SK-N-DZ (cell line): ENCODE measurements around the gene PAGE5. TPM values are rescaled to one million over a fixed set of nuclear protein-coding genes. Genes with fewer than 3 reads are reported as not detected.

ENCODE experiments used
- DNase-seq: peaks from one replicate; pipeline ENCODE4 v3.0.0-alpha.2; 2015; ENCODE audit warnings: low spot score
- polyA plus RNA-seq, 2 experiments: library from polyadenylated mRNA; depleted of rRNA; stranded (reverse); fragments of >200 nt; gene quantifications; 2 replicates each; pipeline ENCODE4 v1.2.3, GENCODE V29; 2014

Gene PAGE5
- not detected in 2 replicates for polyA plus RNA-seq (2014; cell fraction: cytosol; rRNA removed)
- not detected in 2 replicates for polyA plus RNA-seq (2014; cell fraction: nucleus; rRNA removed)

DNA sequence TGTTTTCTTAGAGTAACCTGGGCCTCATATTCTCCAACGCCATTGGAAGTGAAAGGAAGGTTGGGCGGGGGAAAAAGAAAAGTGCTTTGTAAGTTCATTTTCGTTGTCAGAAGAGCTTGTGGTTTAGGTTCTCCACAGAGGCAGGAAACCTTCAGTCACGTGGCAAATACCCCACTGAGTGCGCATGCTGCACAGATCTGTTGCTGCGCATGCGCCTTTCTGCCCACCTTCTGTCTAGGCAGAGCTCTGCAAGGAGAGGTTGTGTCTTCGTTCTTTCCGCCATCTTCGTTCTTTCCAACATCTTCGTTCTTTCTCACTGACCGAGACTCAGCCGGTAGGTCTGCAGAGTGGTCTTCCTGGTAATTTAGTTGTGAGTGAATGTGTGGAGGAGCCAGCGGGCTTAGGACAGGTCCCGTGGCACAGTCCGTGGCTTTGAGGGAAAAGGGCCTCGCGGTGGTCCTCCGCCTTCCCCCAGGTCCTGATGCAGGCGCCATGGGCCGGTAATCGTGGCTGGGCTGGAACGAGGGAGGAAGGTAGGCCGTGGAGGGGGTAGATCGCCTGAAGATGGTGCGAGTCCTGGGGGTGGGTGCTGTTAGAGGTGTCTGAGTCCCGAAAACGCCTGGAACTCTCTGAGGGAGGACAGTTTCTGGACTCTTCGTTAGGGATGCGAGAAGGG lies at the start of gene PAGE5:
Gene PAGE5 (plus strand): TSS at position 228 of the 676 bp plus-strand sequence. CDS start 1,037 bp downstream, outside the sequence.
- no peak for DNase-seq

- DNase-seq, result no peak
Measured at GRCh38 chrX:55187281-55187680, 32.9 kb upstream of the PAGE5 start.

DNA sequence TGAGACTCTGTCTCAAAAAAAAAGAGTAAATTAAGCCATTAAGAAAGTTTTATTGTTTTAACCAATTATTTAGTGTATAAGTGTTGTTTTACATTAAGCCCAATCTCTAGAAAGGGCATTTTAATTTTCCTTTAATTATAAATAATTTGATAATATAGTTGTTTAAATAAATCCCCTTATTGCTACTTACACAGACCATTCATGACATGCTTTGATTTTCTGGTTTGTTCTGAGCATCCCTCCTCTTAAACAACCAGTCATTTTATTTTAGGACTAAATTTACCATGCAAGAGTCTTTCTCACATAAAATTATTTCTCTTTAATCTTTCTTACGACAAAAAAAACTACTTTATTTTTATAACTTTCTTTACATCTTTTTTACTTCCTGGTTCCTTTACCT lies 23.5 kb upstream of the PAGE5 start:
- no peak for DNase-seq

GRCh38 chrX:55201930-55202579 lies 18.1 kb upstream of the PAGE5 start:
- DNase-seq, result no peak

DNA sequence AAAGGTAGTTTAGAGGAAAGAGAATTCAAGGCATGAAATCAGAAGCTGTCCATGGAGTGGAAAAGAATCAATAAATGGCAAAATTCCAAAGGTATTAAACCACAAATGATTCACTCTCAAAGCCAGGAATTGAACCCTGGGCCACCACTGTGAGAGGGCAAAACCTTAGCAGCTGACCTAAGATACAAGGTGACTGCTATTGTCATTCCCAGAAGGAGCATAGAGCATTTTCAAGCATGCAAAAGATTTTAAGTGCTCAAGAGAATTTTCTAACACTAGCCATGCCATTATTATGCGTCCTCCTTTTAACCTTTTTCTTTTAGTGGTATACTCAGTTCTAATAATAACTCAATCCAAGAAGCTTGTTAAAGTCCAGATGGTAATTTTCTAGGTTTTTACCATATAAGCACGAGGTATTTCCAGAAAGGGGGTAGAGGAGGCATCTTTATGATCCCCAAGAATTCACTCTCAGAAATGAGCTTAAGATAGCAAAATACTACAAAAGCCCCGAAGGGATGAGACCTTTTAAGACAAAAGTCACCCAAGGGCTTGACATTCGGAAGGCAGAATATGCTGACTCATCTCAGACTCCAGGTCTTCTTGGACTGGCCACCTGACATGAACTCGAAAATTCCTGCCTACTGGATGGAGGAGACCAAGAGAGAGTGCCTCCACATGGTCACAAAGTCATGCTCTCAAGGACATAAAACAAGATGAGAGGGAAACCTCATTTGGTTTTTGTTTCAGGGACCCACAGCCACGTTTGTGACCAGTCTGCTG lies 13.8 kb upstream of the PAGE5 start:
- DNase-seq, result no peak

GRCh38 chrX:55210931-55211677 lies 9.0 kb upstream of the PAGE5 start:
- DNase-seq, result no peak

DNA sequence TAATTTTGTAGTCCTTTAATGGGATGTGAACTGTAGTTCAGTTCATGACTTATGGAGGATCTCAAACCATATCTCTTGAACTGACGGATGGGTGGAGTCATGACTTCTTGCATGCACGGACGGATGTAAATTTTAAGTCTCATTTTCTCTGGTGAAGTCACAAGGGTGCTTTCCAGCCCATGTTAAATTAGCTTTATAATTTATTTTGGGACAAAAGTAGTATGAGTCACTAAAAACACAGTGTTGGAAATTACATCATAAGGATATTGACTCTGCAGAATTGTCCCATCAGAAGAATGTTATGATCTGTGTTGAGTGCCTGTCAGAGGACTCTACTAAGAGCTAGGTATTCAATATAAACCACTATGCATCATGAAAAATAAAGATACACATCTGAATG lies 6.8 kb upstream of the PAGE5 start:
- DNase-seq, result no peak

GRCh38 chrX:55240788-55241340 lies 20.7 kb downstream of the PAGE5 start:
- no peak for DNase-seq

DNA sequence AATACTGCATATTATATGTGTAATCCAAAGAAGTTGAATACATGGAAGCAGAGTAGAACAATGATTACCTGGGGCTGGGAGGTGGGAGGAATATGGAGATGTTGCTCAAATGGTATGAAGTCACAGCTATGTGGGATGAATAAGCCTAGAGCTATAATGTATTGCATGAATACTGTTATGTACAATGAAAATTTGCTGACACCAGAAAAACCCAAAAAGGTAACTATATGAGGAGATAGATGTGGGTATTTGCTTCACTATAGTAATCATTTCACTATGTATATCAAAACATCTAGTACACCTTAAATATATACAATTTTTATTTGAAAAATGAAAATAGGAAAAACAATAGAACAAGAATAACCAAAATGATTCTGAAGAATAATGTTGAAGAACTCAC lies 33.4 kb downstream of the PAGE5 start:
- DNase-seq, result no peak

- no peak for DNase-seq
Measured at GRCh38 chrX:55260806-55261205, 40.7 kb downstream of the PAGE5 start.

DNA sequence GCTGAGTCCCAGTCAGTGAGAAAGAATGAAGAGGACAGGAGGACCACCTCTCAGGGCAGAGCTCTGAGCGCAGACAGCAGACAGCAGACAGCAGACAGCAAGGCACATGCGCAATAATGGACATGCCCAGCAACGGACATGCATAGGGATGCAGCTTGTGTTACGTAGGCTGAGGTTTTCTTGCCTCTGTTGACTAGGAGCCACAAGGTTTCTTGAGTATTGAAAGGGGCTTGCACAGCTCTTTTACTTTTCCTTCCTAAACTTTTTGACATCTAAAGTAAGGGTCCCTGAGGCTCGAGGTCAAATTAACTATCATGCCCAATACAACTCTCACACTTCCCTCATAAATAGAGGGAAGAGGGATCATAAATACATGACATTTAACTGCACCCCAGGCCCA lies 44.7 kb downstream of the PAGE5 start, which contains the start of gene PAGE3:
Gene PAGE3 (minus strand): TSS at position 101 of the 400 bp plus-strand sequence. CDS start 1,013 bp downstream, outside the sequence.
- DNase-seq, result no peak
